ENCODE results near the gene OGFOD3. TPM values are rescaled to one million over a fixed set of nuclear protein-coding genes. Genes with fewer than 3 reads are reported as not detected.

The OGFOD3 gene
- total and polyA plus RNA-seq, 9 of the 15 experiments (the other 6 are each of a cell fraction or from before 2014, with no cell fraction given) = 0.69 to 44.7 (median 18.9) TPM

DNA sequence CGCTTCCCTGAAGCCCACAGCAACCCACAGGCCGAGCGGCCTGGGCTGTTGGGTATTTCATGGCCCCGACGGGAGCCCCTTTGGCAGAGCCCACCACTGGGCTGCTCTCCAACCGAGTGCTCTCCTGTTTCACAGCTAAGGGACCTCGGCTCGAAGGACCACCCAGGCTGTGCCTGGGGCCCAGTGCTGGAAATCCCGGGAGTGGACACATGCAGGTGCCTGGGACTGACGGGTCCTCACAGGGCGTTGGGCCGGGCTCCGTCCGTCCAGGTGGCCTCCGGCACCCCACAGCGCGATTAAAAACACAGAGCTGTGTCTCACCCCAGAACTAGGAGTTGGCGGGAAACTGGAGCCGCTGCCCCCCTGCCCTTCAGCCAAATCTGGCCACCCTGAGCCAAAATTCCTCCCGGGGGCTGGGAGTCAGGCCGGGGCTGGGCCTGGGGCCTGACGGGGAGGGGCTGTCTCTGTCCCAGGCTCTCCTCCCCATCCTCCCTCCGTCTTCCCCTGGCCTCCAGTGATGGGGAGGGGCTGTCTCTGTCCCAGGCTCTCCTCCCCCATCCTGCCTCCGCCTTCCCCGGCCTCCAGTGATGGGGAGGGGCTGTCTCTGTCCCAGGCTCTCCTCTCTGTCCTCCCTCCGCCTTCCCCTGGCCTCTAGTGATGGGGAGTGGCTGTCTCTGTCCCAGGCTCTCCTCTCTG lies 32.7 kb downstream of the OGFOD3 start:
- FAIRE-seq = no peak

More for the DNA sequence above, 32.7 kb downstream of the OGFOD3 start:
- Histone ChIP-seq H4K20me1 (replicated peaks; ENCODE audit: control insufficient read depth, insufficient read depth, low read length) (no peaks in the 10 kb centered on the region), H3K9me3 (replicated peaks; ENCODE audit: control insufficient read depth, insufficient read depth, low read depth, low read length) (no peaks in the 10 kb centered on the region), H3K9ac (ENCODE audit: insufficient read depth in 1 of 2, low read depth in 2 of 2, low read length in 2 of 2) (no peak overlapping the region), H3K79me2 (ENCODE audit: control insufficient read depth, insufficient read depth, low read length) (no peaks in the 10 kb centered on the region), H3K9me1 (ENCODE audit: control insufficient read depth, insufficient read depth, low read length) (no peaks in the 10 kb centered on the region), H3K36me3 (ENCODE audit: control insufficient read depth, insufficient read depth, low read length) (no peaks in the 10 kb centered on the region), H2AFZ (ENCODE audit: low read depth, low read length) (no peak overlapping the region), H3K4me1 (replicated peaks in 1 of 2; ENCODE audit: control insufficient read depth in 2 of 2, insufficient read depth in 2 of 2, low read length in 2 of 2) (peaks cover 3 to 64% of the 10 kb centered on the region in 2 experiments; a peak in 3 of 5 replicates), H3K27ac (ENCODE audit: extremely low read depth, low read depth, low read length) (no peak overlapping the region), H3K4me2 (ENCODE audit: insufficient read depth, low read length) (no peak overlapping the region), H3K27me3 (ENCODE audit: control insufficient read depth in 2 of 2, insufficient read depth in 2 of 2, low read length in 2 of 2) (peaks cover 0 to 7% of the 10 kb centered on the region in 2 experiments; a peak in 1 of 5 replicates), H3K4me3 (no peak overlapping the region)
- intact Hi-C loops (cut with micrococcal nuclease) = no loop called here
- CTCF ChIA-PET (ENCODE audit: low intra/inter-chr PET ratio) = no interaction called here
- no peak for DNase-seq (ENCODE audit: extremely low read depth in 1 of 4, low spot score in 3 of 4)
- no TSS peak for BruUV-seq (replicated peaks)
- in situ Hi-C loops (cut with MboI) = no loop called here
- WGBS (ENCODE audit: insufficient coverage, low coverage, missing lambda C conversion rate) = 37% methylated on average over 19 of the region's 26 CpGs
- POLR2A ChIA-PET = interaction anchor here (0.6 to 0.7 kb wide), 2 partner anchors 9 to 17 kb away, joined by 3 read pairs; no protein-coding TSS in a partner anchor
- TF ChIP-seq GABPA (tag; conservative IDR thresholded peaks at IDR 0.05; ENCODE audit: low read depth) (no peak), ILK (tag; IDR thresholded peaks at IDR 0.05; ENCODE audit: borderline replicate concordance, low read depth) (no peak), ZNF717 (CRISPR knock-in tag; IDR thresholded peaks at IDR 0.05) (no peak), MAFK (IDR thresholded peaks at IDR 0.05; ENCODE audit: low read length) (no peak), ZHX1 (conservative IDR thresholded peaks at IDR 0.05; ENCODE audit: low read length) (no peak), ATF7 (IDR thresholded peaks at IDR 0.05) (no peak), KLF10 (CRISPR knock-in tag; IDR thresholded peaks at IDR 0.05) (no peak), TRIM28 (IDR thresholded peaks at IDR 0.05) (no peak), NCOA1 (IDR thresholded peaks at IDR 0.05; ENCODE audit: low read depth) (no peak), FOXP1 (CRISPR knock-in tag; IDR thresholded peaks at IDR 0.05) (no peak), MECOM (CRISPR knock-in tag; IDR thresholded peaks at IDR 0.05) (no peak), KLF13 (tag; IDR thresholded peaks at IDR 0.05; ENCODE audit: borderline replicate concordance, low read depth) (no peak)
- TF ChIP-seq, protein P1, sequence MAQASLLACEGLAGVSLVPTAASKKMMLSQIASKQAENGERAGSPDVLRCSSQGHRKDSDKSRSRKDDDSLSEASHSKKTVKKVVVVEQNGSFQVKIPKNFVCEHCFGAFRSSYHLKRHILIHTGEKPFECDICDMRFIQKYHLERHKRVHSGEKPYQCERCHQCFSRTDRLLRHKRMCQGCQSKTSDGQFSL (CRISPR knock-in tag; IDR thresholded peaks at IDR 0.05) = no peak
- TF ChIP-seq, protein P1 (tag; IDR thresholded peaks at IDR 0.05) = no peak
- no peak for ATAC-seq
